Activated CD8-positive, alpha-beta memory T cell treated with anti-CD3 and anti-CD28 coated beads, Interleukin-2, amount 50 U/mL, for 48 hours (primary cell): ENCODE data around the gene FXYD2.

Source experiments
- DNase-seq: peaks from one replicate; pipeline ENCODE4 v3.0.0-alpha.2; 2020

Gene FXYD2

GRCh38 chr11:117795638-117796455 is 28.7 kb downstream of the FXYD2 start:
- no peak for DNase-seq

GRCh38 chr11:117794772-117795629 is 29.5 kb downstream of the FXYD2 start:
- no peak for DNase-seq

GRCh38 chr11:117794135-117794534 is 30.4 kb downstream of the FXYD2 start:
- no peak for DNase-seq

GRCh38 chr11:117793583-117793982 is 31.0 kb downstream of the FXYD2 start:
- no peak for DNase-seq

- no peak for DNase-seq
Measured at GRCh38 chr11:117792992-117793391, 31.6 kb downstream of the FXYD2 start.

- no peak for DNase-seq
Measured at GRCh38 chr11:117792241-117792640, 32.3 kb downstream of the FXYD2 start.

GRCh38 chr11:117790279-117790678 is 34.3 kb downstream of the FXYD2 start:
- DNase-seq = no peak

GRCh38 chr11:117789241-117789640 is 35.3 kb downstream of the FXYD2 start:
- DNase-seq = no peak

GRCh38 chr11:117786135-117786870 is 38.2 kb downstream of the FXYD2 start:
- DNase-seq = no peak

GRCh38 chr11:117782101-117782500 is 42.4 kb downstream of the FXYD2 start:
- DNase-seq = no peak

- DNase-seq = no peak
Measured at GRCh38 chr11:117781627-117782026, 42.9 kb downstream of the FXYD2 start.

- DNase-seq = no peak
Measured at GRCh38 chr11:117780456-117780855, 44.1 kb downstream of the FXYD2 start.

GRCh38 chr11:117774553-117774952 is 50.0 kb downstream of the FXYD2 start:
- DNase-seq = no peak

- DNase-seq = no peak
Measured at GRCh38 chr11:117772360-117772759, 52.2 kb downstream of the FXYD2 start.

GRCh38 chr11:117771841-117772240 is 52.7 kb downstream of the FXYD2 start:
- no peak for DNase-seq

- DNase-seq = no peak
Measured at GRCh38 chr11:117771197-117771596, 53.3 kb downstream of the FXYD2 start.

GRCh38 chr11:117770061-117770460 is 54.5 kb downstream of the FXYD2 start:
- DNase-seq = no peak
